Spleen (tissue), 11 donors: ENCODE measurements around the gene AKAP13. TPM values are rescaled to one million over a fixed set of nuclear protein-coding genes. Genes with fewer than 3 reads are reported as not detected.

Experiments
- DNase-seq: peaks from one replicate; pipeline ENCODE4 v3.0.0-alpha.2; 2020
- H3K27ac ChIP-seq, 8 donors: fragments of 200-600 bp; sonication (generic) in 7 of 8; 1 replicate in 4 of 8; 2 replicates in 4 of 8; pipeline versions ENCODE4 v1.5.0 to v1.8.0; 2016 to 2021; ENCODE audit warnings: inconsistent platforms in 4 of 8, mild to moderate bottlenecking in 4 of 8, moderate library complexity in 1 of 8
- H3K27me3 ChIP-seq, 7 donors: fragments of 200-600 bp; sonication (generic) in 6 of 7; replicated peaks in 1 of 7; 1 replicate in 4 of 7; 2 replicates in 3 of 7; pipeline versions ENCODE4 v1.5.0 to v1.8.0; 2016 to 2021; ENCODE audit warnings: inconsistent platforms in 3 of 7, mild to moderate bottlenecking in 1 of 7
- H3K36me3 ChIP-seq, 6 donors: fragments of 200-600 bp; sonication (generic) in 5 of 6; 1 replicate in 4 of 6; 2 replicates in 2 of 6; pipeline versions ENCODE4 v1.5.0 to v1.8.0; 2016 to 2021; ENCODE audit warnings: inconsistent platforms in 2 of 6
- H3K4me1 ChIP-seq, 6 donors: fragments of 200-600 bp; sonication (generic) in 5 of 6; 1 replicate in 3 of 6; 2 replicates in 3 of 6; pipeline versions ENCODE4 v1.5.0 to v1.8.0; 2016 to 2021; ENCODE audit warnings: inconsistent platforms in 3 of 6
- H3K4me3 ChIP-seq, 8 donors: fragments of 200-600 bp; sonication (generic) in 7 of 8; 1 replicate in 4 of 8; 2 replicates in 4 of 8; pipeline versions ENCODE4 v1.5.0 to v1.8.0; 2016 to 2021; ENCODE audit warnings: inconsistent platforms in 4 of 8, mild to moderate bottlenecking in 4 of 8, moderate library complexity in 2 of 8
- H3K9me3 ChIP-seq, 8 donors: fragments of 200-600 bp; sonication (generic) in 7 of 8; 1 replicate in 4 of 8; 2 replicates in 4 of 8; pipeline versions ENCODE4 v1.5.0 to v1.8.0; 2016 to 2021; ENCODE audit warnings: inconsistent platforms in 4 of 8
- CTCF ChIP-seq, 11 experiments: fragments of 200-600 bp in 7 of 11; fragments of 450-650 bp in 4 of 11; sonication (generic) in 4 of 11; IDR thresholded peaks in 8 of 11; conservative IDR thresholded peaks in 3 of 11; 1 replicate in 7 of 11; 2 replicates in 4 of 11; pipeline versions ENCODE4 v1.4.0 to v1.8.0; 2016 to 2021; ENCODE audit warnings: antibody characterized with exemption in 11 of 11, inconsistent platforms in 4 of 11, mild to moderate bottlenecking in 1 of 11
- POLR2A ChIP-seq, 3 donors: fragments of 450-650 bp; IDR thresholded peaks; one replicate each; pipeline ENCODE4 v1.5.1; 2017; ENCODE audit warnings: antibody characterized with exemption in 3 of 3, mild to moderate bottlenecking in 1 of 3
- POLR2AphosphoS5 ChIP-seq, 3 donors: sonication (generic); formaldehyde crosslinking; IDR thresholded peaks; one replicate each; pipeline ENCODE4 v1.5.1; 2017; ENCODE audit warnings: antibody characterized with exemption in 3 of 3
- WGBS, 5 donors: extraction: QIAGEN DNeasy Blood & Tissue Kit in 3 of 5; methylation state at CpG; one replicate each; pipeline versions ENCODE4 v1.1.5 to v1.1.7; 2013 to 2018; 5-methylcytosine and 5-hydroxymethylcytosine counted together
- intact Hi-C: fragments of 100-400 bp; cut with DNase I; formaldehyde crosslinking; loops from one replicate; pipeline ENCODE4 v1.15.0; 2023; ENCODE audit warnings: low total_unique reads
- polyA plus RNA-seq, 3 donors: library from polyadenylated mRNA; stranded (reverse); fragments of 200-250 nt; gene quantifications; one replicate each; pipeline ENCODE4 v1.2.1, GENCODE V29; 2013
- total RNA-seq, 7 donors: library from RNA; depleted of rRNA in 3 of 7; stranded (reverse); fragments of >200 nt in 3 of 7; fragmentation: NEBNext Ultra II Directional in 4 of 7; extraction: Animal tissue kit (Norgen Biotek cat#: 25700) in 4 of 7; gene quantifications; one replicate each; pipeline versions ENCODE4 v1.1.0 to v1.2.1, GENCODE V29; 2016 to 2021
- donor health status: healthy with polysubstance abuse.
- donor health status: DM: no; HTN: no; CAD: no; lungs with moderate emphysema.
- donor health status: DM: no; HTN: no; CAD: no.
- donor health status: Bipolar disorder and iron deficiency.
- donor health status: healthy.
- donor health status: DM: no; HTN: no; CAD: no.
- donor health status: DM: yes; HTN: yes; CAD: no.

Gene AKAP13
- total and polyA plus RNA-seq, 10 donors: 35.4 to 413 (median 260) TPM

DNA sequence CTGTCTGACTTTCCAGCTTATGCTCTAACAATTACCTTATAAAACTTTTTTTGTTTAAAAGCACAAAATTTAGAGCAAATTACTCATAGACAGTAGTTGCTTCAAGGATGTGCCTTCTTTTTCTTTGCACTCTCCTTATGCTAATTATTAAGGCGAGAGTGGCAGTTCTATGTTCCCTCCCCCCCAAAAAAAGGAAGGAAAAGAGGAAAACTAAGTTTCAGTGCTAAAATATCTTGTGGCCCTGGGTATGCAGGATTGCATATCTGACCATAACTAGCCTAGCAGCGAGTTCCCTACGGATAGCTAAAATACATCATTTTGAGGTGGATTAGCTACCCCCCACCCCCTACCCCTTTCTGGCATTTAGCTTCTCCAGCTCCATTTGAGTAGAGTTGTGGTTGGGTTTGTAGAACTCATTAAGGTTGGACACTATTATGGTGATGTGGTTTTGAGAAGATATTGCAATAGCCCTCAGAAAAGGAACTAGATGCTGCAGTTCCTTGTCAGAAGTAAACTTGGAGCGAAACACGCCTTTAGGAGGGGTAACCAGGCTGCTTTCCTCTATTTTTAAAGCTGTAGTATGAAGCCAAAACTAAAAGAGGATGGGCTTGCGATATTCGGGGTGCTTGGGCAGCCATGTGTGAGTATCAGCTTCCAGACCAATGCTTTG, 174.6 kb downstream of the AKAP13 start:
- intact Hi-C loops: no loop called here
- H3K36me3 ChIP-seq: peaks cover 0 to 50% (median 3%) of the 10 kb centered on the region in 6 donors
- H3K27me3 ChIP-seq: no peaks in the 10 kb centered on the region
- no peaks in the 10 kb centered on the region for H3K9me3 ChIP-seq
- H3K27ac ChIP-seq: peak overlapping the region in 7 of 8 donors; percentile 24 to 84 (median 61)
- TF ChIP-seq POLR2A (IDR thresholded peaks at IDR 0.05): no peak
- no peak for TF ChIP-seq POLR2AphosphoS5 (IDR thresholded peaks at IDR 0.05)
- peak in 1 of 11 experiments; percentile 22 for TF ChIP-seq CTCF (IDR thresholded peaks at IDR 0.05 in 8 of 11, conservative IDR thresholded peaks at IDR 0.05 in 3 of 11)
- no peak for DNase-seq
- peak overlapping the region in 4 of 8 donors; percentile 17 to 45 (median 24) for H3K4me3 ChIP-seq
- 35 to 69% (median 51%) methylated on average over 7 of the region's 7 CpGs for WGBS, 5 donors
- H3K4me1 ChIP-seq: peaks cover 0 to 88% (median 35%) of the 10 kb centered on the region in 6 donors

DNA sequence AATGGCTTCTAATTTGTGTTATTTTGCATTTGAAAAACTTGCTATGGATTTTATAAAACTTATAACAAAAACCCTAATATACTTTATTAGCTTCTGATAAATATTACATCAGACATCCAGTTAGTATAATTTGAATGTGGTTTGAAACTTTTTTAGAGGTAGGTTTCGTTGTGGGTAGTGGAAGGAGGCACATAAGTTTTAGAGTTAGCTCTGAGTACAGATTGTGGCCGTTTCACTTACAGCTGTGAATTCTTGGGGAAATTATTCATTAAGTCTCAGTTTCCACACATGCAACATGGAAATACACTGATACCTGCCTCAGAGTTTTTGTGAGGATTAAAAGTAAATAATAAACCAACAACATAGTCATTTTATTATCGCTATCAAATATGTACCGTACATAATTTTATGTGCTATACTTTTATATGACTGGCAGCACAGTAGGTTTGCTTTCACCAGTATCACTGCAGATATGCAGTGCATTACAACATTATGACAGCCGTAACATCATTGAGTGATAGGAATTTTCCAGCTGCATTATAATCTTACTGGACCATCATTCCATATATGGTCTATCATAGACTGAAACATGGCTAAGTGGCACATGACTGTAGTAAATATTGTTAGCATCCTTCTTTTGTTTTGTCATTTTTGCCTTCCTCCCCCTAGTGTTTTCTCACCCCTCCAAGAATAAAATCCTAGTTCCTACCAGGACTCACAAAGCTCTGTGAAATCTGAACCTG, 175.6 kb downstream of the AKAP13 start:
- H3K4me3 ChIP-seq: peak overlapping the region in 5 of 8 donors; percentile 17 to 45 (median 22)
- DNase-seq: no peak
- no peaks in the 10 kb centered on the region for H3K9me3 ChIP-seq
- peak overlapping the region in 7 of 8 donors; percentile 24 to 84 (median 61) for H3K27ac ChIP-seq
- H3K4me1 ChIP-seq: peaks cover 0 to 87% (median 35%) of the 10 kb centered on the region in 6 donors
- peaks cover 0 to 44% (median 0%) of the 10 kb centered on the region in 6 donors for H3K36me3 ChIP-seq
- 58 to 75% (median 66%) methylated on average over 5 of the region's 5 CpGs for WGBS, 5 donors
- no peaks in the 10 kb centered on the region for H3K27me3 ChIP-seq
- intact Hi-C loops: no loop called here
- TF ChIP-seq POLR2A (IDR thresholded peaks at IDR 0.05): no peak
- TF ChIP-seq POLR2AphosphoS5 (IDR thresholded peaks at IDR 0.05): no peak
- TF ChIP-seq CTCF (IDR thresholded peaks at IDR 0.05 in 8 of 11, conservative IDR thresholded peaks at IDR 0.05 in 3 of 11): no peak

- H3K9me3 ChIP-seq: no peaks in the 10 kb centered on the region
- peak overlapping the region in 4 of 8 donors; percentile 61 to 84 (median 80) for H3K27ac ChIP-seq
- TF ChIP-seq POLR2AphosphoS5 (IDR thresholded peaks at IDR 0.05): no peak
- no peak for TF ChIP-seq POLR2A (IDR thresholded peaks at IDR 0.05)
- no peak for TF ChIP-seq CTCF (IDR thresholded peaks at IDR 0.05 in 8 of 11, conservative IDR thresholded peaks at IDR 0.05 in 3 of 11)
- intact Hi-C loops: no loop called here
- H3K4me1 ChIP-seq: peaks cover 0 to 87% (median 35%) of the 10 kb centered on the region in 6 donors
- 95 to 99% (median 95%) methylated on average over 2 of the region's 2 CpGs for WGBS, 5 donors
- no peak for DNase-seq
- no peaks in the 10 kb centered on the region for H3K27me3 ChIP-seq
- peak overlapping the region in 2 of 8 donors; percentile 27 to 45 for H3K4me3 ChIP-seq
- H3K36me3 ChIP-seq: peaks cover 0 to 44% (median 0%) of the 10 kb centered on the region in 6 donors
Measured at GRCh38 chr15:85556618-85556895, 176.2 kb downstream of the AKAP13 start.

DNA sequence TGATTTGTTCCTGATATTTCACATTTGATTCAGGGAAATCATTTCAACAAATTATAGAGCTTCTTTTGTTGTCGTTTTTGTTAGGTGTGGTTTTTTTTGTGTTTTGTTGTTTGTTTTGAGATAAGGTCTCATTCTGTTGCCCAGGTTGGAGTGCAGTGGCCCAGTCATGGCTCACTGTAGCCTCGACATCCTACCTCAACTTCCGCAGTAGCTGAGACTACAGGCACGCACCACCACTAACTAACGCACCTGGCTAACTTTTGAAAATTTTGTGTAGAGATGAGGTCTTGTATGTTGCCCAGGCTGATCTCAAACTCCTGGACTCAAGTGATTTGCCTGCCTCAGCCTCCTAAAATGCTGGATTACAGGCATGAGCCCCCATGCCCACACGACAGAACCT, 177.0 kb downstream of the AKAP13 start:
- Histone ChIP-seq H3K4me3 (no peak overlapping the region), H3K9me3 (no peaks in the 10 kb centered on the region), H3K27ac (peak overlapping the region in 2 of 8 donors; percentile 77 to 84), H3K27me3 (no peaks in the 10 kb centered on the region), H3K36me3 (peaks cover 0 to 43% (median 0%) of the 10 kb centered on the region in 6 donors), H3K4me1 (peaks cover 0 to 84% (median 35%) of the 10 kb centered on the region in 6 donors)
- 75 to 96% (median 91%) methylated on average over 6 of the region's 6 CpGs for WGBS, 5 donors
- no peak for DNase-seq
- TF ChIP-seq POLR2A (IDR thresholded peaks at IDR 0.05): no peak
- no peak for TF ChIP-seq POLR2AphosphoS5 (IDR thresholded peaks at IDR 0.05)
- intact Hi-C loops: no loop called here
